Transverse colon (tissue), 4 donors: ENCODE results near the gene REEP1. TPM values are rescaled to one million over a fixed set of nuclear protein-coding genes. Genes with fewer than 3 reads are reported as not detected.

Experiments used
- DNase-seq: peaks from one replicate; pipeline ENCODE4 v3.0.0-alpha.2; 2019
- H3K27ac ChIP-seq, 4 donors: fragments of 200-600 bp; sonication (generic); 2 replicates each; pipeline ENCODE4 v1.5.1; 2016 to 2018; ENCODE audit warnings: inconsistent platforms in 4 of 4
- H3K27me3 ChIP-seq: fragments of 200-600 bp; sonication (generic); 2 replicates; pipeline ENCODE4 v1.5.1; 2017; ENCODE audit warnings: inconsistent platforms
- H3K36me3 ChIP-seq, 4 donors: fragments of 200-600 bp; sonication (generic); 2 replicates each; pipeline ENCODE4 v1.5.1; 2017 to 2019; ENCODE audit warnings: inconsistent platforms in 4 of 4
- H3K4me1 ChIP-seq, 4 donors: fragments of 200-600 bp; sonication (generic); 2 replicates each; pipeline ENCODE4 v1.5.1; 2017 to 2020; ENCODE audit warnings: inconsistent platforms in 4 of 4
- H3K4me3 ChIP-seq, 4 donors: fragments of 200-600 bp; sonication (generic); 1 replicate in 1 of 4; 2 replicates in 3 of 4; pipeline versions ENCODE4 v1.5.1 to v1.6.1; 2017 to 2019; ENCODE audit warnings: inconsistent platforms in 4 of 4
- H3K9me3 ChIP-seq, 2 donors: fragments of 200-600 bp; sonication (generic); 2 replicates each; pipeline ENCODE4 v1.5.1; 2017 to 2019; ENCODE audit warnings: inconsistent platforms in 2 of 2
- CTCF ChIP-seq, 5 experiments: fragments of 200-600 bp in 3 of 5; fragments of 450-650 bp in 2 of 5; sonication (generic) in 3 of 5; IDR thresholded peaks; 1 replicate in 2 of 5; 2 replicates in 3 of 5; pipeline ENCODE4 v1.5.1; 2016 to 2017; ENCODE audit warnings: antibody characterized with exemption in 5 of 5, inconsistent platforms in 3 of 5, mild to moderate bottlenecking in 2 of 5, moderate library complexity in 1 of 5
- EP300 ChIP-seq: sonication (generic); formaldehyde crosslinking; IDR thresholded peaks from one replicate; pipeline ENCODE4 v1.6.1; 2017; ENCODE audit warnings: antibody characterized with exemption, low read depth
- POLR2A ChIP-seq: fragments of 450-650 bp; IDR thresholded peaks from one replicate; pipeline ENCODE4 v1.6.1; 2016; ENCODE audit warnings: antibody characterized with exemption, mild to moderate bottlenecking, moderate library complexity
- POLR2AphosphoS5 ChIP-seq, 3 donors: sonication (generic); formaldehyde crosslinking; IDR thresholded peaks; one replicate each; pipeline ENCODE4 v1.6.1; 2016; ENCODE audit warnings: antibody characterized with exemption in 3 of 3
- WGBS, 2 donors: methylation state at CpG; one replicate each; pipeline ENCODE4 v1.1.5; 2018; ENCODE audit warnings: low coverage in 1 of 2; 5-methylcytosine and 5-hydroxymethylcytosine counted together
- in situ Hi-C, 4 donors: fragments of 200-750 bp; cut with MboI; loops; one replicate each; pipeline versions ENCODE4 v1.15.0 to v1.15.1; 2017; ENCODE audit warnings: low sequenced_read_pairs in 3 of 4, low pct_ligation_motif_present in 1 of 4, low pct_unique_long_range_greater_than_20kb in 1 of 4
- intact Hi-C: fragments of 100-400 bp; cut with DNase I; formaldehyde crosslinking; loops from one replicate; pipeline ENCODE4 v1.15.1; 2023; ENCODE audit warnings: low total_unique reads
- total RNA-seq, 4 donors: library from RNA; depleted of rRNA; stranded (reverse); fragments of >200 nt; gene quantifications; one replicate each; pipeline ENCODE4 v1.1.0, GENCODE V29; 2016

The REEP1 gene
- total RNA-seq, 4 donors from 2014 or later: 14.1 to 196 (median 32.3) TPM

GRCh38 chr2:86219896-86220295, 117.5 kb downstream of the REEP1 start:
- in situ Hi-C loops: loop anchor here in 2 of 4 donors (10.0 to 25.0 kb wide), 3 partner anchors 142 to 225 kb away; partner anchors contain the start of gene KDM3A (in 1 of the 2)
- 69% methylated on average over 5 of the region's 5 CpGs; no CpG with 5 or more reads in 1 of the 2 donors for WGBS, 2 donors
- Histone ChIP-seq H3K4me1 (peaks cover 4 to 30% (median 18%) of the 10 kb centered on the region in 4 donors), H3K36me3 (no peaks in the 10 kb centered on the region), H3K27me3 (no peaks in the 10 kb centered on the region), H3K27ac (no peak overlapping the region), H3K9me3 (no peaks in the 10 kb centered on the region), H3K4me3 (no peak overlapping the region)
- no peak for TF ChIP-seq POLR2A
- no peak for TF ChIP-seq EP300
- TF ChIP-seq POLR2AphosphoS5 (IDR thresholded peaks at IDR 0.05): no peak
- TF ChIP-seq CTCF (IDR thresholded peaks at IDR 0.05): no peak
- no peak for DNase-seq
- intact Hi-C loops: loop anchor here (2.0 to 10.0 kb wide), 2 partner anchors 115 to 149 kb away; partner anchors contain the start of gene REEP1

- in situ Hi-C loops (loop anchor here in 1 of 4 donors (25.0 kb wide), 1 partner anchor 144 kb away; no protein-coding TSS in a partner anchor), intact Hi-C loops (no loop called here)
- Histone ChIP-seq H3K4me3 (no peak overlapping the region), H3K27ac (no peak overlapping the region), H3K9me3 (no peaks in the 10 kb centered on the region), H3K36me3 (no peaks in the 10 kb centered on the region), H3K27me3 (no peaks in the 10 kb centered on the region), H3K4me1 (peaks cover 16 to 36% (median 25%) of the 10 kb centered on the region in 4 donors)
- no peak for DNase-seq
- TF ChIP-seq CTCF (IDR thresholded peaks at IDR 0.05): no peak
- TF ChIP-seq POLR2AphosphoS5 (IDR thresholded peaks at IDR 0.05): no peak
- WGBS, 2 donors: 89 to 100% methylated on average over 2 to 4 of the region's 4 CpGs
These were observed 119.3 kb downstream of the REEP1 start for GRCh38 chr2:86218124-86218523.

GRCh38 chr2:86216575-86217555, 120.6 kb downstream of the REEP1 start:
- no peak overlapping the region for H3K27ac ChIP-seq

More at GRCh38 chr2:86216575-86217555, 120.6 kb downstream of the REEP1 start:
- Histone ChIP-seq H3K36me3 (no peaks in the 10 kb centered on the region), H3K4me3 (no peak overlapping the region), H3K4me1 (peaks cover 12 to 40% (median 23%) of the 10 kb centered on the region in 4 donors), H3K27me3 (no peaks in the 10 kb centered on the region), H3K9me3 (no peaks in the 10 kb centered on the region)
- no peak for TF ChIP-seq CTCF (IDR thresholded peaks at IDR 0.05)
- TF ChIP-seq POLR2AphosphoS5 (IDR thresholded peaks at IDR 0.05): no peak
- DNase-seq: no peak
- in situ Hi-C loops: loop anchor here in 1 of 4 donors (25.0 kb wide), 1 partner anchor 145 kb away; no protein-coding TSS in a partner anchor
- intact Hi-C loops: no loop called here
- 50 to 67% methylated on average over 10 to 13 of the region's 13 CpGs for WGBS, 2 donors
